Vagina (tissue), 2 donors: ENCODE results near the gene CAPN12.

Experiments used
- CTCF ChIP-seq, 3 experiments: fragments of 450-650 bp in 2 of 3; fragments of 200-600 bp in 1 of 3; sonication (generic) in 1 of 3; IDR thresholded peaks; one replicate each; pipeline ENCODE4 v1.5.1; 2017 to 2019; ENCODE audit warnings: antibody characterized with exemption in 3 of 3, mild to moderate bottlenecking in 2 of 3, moderate library complexity in 2 of 3
- POLR2A ChIP-seq, 2 donors: fragments of 450-650 bp; IDR thresholded peaks; one replicate each; pipeline ENCODE4 v1.6.1; 2017; ENCODE audit warnings: antibody characterized with exemption in 2 of 2, mild to moderate bottlenecking in 2 of 2, moderate library complexity in 2 of 2

- TF ChIP-seq CTCF (IDR thresholded peaks at IDR 0.05) (no peak), POLR2A (IDR thresholded peaks at IDR 0.05) (no peak)
Measured at GRCh38 chr19:38740257-38740592, 4.0 kb downstream of the CAPN12 start.
